ENCODE data around the gene FAM210B.
"Not testable (repeated sequence)": the region's sequence is repeated elsewhere in the genome, so short reads cannot be mapped to it uniquely, and the experiment has no call there.

Gene FAM210B, protein sequence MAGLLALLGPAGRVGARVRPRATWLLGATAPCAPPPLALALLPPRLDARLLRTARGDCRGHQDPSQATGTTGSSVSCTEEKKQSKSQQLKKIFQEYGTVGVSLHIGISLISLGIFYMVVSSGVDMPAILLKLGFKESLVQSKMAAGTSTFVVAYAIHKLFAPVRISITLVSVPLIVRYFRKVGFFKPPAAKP

DNA sequence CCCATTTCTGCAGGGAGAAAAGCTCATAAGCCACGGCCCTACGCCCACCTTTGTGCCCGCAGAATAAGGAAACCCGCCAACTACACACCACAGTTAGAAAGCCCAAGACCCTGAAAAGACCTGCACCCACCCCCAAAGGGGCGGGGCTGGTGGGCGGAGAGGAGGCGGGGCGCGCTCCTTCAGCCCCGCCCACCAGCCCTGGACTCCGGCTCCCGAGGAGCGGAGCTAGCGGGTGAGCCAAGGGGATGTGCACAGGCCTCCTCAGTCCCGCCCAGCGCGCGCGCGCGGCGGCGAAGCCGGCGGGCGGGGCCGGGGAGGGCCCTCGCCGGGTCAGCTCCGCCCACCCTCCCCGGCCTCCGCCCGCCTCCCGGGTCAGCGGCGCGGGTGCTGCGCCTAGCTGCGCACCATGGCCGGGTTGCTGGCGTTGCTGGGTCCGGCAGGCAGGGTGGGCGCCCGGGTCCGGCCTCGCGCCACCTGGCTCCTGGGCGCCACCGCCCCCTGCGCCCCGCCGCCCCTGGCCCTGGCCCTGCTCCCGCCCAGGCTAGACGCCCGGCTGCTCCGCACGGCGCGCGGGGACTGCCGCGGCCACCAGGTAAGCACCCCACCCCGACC is at the start of gene FAM210B:
Gene FAM210B, plus strand, starts transcription at position 375 of the 612 bp plus-strand sequence. Its CDS starts 32 bp downstream, at position 407.
- DNase-seq = peak; percentile 25

DNA sequence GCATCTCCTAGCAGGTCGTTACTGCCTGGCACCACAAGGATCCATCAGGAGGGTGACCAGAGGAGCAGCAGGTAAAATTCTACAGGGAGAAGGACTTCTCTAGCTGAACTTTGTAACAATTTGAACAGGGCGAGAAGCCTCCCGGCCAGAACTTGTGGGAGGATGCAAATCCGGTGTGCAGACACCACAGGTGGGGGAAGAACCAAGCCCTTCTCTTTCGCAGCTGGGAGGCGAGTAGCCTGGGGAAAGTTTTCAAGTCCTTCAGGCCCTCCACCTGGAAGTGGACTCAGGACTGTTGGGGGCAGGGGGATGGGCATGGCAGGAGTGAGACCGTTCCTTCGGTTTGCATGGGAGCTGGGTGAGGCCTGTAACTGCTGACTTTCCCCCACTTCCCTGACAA is 42.7 kb upstream of the FAM210B start:
- no peak for DNase-seq

DNA sequence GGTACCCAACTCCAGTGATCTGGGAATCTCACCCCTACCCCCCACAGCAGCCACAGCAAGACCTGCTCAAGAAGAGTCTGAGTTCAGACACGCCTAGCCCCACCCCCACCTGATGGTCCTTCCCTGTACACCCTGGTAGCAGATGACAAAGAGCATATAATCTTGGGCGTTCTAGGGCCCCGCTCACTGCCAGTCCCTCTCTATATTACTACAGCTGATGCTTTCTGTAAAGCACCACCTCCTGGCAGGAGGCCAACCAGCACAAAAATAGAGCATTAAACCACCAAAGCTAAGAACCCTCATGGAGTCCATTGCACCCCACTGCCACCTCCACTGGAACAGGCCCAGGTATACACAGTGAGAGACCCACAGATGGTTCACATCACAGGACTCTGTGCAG is 42.3 kb upstream of the FAM210B start:
- DNase-seq = no peak

DNA sequence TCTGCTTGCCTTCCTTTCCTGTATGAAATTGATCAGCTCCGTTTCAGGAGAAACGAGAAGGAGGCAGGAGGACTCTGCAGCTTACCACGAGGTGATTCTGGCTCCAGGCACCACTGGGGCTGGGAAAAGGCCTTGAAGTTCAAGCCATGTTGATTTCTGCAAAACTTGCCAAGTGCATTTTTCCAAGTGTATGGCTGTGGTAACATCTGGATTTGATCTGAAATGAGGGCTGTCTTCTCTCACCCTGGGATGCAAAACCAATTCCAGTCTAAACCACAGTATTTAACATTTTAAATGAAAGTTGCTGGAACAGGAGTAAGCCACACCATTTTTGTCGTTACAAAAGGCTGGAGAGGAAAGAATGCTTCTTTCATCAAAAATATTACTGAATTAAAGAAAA is 36.1 kb upstream of the FAM210B start:
- no peak for DNase-seq

DNA sequence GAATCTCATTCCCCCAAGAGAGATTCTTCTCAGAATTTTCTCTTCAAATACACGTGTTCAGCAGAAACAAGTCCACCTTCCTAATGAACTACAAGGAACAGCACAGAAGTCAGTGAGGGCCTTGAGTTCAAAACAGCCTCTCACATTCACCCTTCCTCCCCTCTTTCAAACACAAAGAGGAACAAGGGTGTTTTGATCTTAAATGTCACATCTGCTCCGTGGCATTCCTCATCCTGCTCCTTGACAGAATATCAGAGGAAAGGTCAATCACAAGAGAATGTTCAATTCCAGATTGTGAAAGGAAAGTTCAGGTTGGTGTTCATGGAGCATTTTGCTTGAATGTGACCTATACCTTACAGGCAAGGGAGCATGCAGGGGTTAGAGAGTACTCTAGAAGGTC is 35.6 kb upstream of the FAM210B start:
- DNase-seq = no peak

DNA sequence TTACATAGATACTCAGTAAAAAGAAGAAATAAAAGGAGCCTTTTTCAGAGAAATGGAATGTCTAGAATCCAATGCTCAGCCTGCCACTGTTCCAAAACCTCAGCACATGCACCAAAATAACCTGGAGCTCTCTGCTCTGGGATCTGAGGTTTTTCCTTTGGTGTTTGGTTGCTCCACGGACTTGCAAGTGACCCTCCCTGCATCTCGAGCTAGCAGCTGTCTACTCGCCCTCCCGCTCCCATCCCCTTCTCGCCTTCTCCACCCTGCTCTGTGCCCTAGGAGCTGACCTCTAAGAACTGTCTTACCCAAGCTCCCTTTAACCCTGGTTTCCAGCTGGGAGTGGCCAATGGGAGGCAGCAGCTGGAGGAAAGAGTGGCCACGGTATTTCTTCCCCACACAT is 35.1 kb upstream of the FAM210B start:
- DNase-seq = no peak

DNA sequence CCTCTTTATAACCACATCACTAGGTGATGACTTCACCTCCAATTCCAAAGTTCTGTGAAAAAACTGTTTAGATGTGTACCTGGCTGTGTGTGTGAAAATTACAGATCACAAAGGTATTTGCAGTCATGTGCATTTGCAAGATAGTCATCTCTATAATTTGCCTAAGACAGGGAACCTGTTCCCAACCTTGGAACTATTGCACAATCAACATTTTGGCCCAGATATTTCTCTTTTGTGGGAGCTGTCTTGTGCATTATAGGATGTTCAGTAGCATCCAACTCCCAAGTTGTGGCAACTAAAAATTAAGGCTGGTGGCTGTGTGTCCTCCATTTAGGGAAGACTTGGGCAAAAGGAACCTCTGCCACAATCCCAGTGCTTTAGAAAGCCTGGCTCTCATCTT is 34.0 kb upstream of the FAM210B start:
- DNase-seq = no peak

DNA sequence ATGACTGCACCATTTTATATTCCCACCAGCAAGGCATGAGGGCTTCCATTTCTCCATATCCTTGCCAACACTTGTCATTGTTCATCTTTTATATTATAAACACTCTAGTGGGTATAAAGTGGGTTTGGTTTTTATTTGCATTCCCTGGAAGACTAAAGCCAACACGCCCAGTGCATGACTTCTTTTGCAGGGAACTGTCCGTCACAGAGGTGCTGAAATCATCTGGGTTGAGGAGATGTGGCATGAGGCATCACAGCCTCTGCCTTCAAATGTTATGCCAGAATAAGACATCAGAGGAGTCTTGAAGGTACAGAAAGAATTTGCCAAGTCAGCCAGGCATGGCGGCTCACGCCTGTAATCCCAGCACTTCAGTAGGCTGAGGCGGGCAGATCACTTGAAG is 29.9 kb upstream of the FAM210B start:
- no peak for DNase-seq

DNA sequence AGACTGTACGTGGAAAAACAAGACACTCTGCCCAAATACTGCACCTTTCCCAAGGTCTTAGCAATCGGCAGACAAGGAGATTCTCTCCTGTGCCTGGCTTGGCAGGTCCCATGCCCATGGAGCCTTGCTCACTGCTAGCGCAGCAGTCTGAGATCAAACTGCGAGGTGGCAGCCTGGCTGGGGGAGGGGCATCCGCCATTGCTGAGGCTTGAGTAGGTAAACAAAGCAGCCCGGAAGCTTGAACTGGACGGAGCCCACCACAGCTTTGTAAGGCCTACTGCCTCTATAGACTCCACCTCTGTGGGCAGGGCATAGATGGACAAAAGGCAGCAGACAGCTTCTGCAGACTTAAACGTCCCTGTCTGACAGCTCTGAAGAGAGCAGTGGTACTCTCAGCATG is 22.1 kb upstream of the FAM210B start:
- DNase-seq = not testable (repeated sequence)

DNA sequence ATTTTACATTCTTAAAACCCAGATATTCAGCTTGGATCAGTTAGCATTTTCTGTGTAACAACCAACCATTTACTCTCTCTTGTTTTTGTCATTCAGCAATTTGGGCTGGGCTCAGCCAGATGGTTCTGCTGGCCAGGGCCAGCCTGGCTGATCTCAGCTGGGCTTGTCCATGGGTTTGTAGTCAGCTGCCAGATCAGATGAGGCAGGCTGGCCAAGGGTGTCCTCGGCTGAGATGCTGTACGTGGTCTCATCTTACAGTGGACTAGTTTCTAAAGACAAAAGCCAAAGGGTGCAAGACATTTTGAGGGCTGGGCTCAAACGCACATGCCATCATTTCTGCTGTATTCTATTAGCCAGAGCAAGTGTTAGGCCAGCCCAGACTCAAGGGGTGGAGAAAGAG is 16.0 kb upstream of the FAM210B start:
- no peak for DNase-seq

DNA sequence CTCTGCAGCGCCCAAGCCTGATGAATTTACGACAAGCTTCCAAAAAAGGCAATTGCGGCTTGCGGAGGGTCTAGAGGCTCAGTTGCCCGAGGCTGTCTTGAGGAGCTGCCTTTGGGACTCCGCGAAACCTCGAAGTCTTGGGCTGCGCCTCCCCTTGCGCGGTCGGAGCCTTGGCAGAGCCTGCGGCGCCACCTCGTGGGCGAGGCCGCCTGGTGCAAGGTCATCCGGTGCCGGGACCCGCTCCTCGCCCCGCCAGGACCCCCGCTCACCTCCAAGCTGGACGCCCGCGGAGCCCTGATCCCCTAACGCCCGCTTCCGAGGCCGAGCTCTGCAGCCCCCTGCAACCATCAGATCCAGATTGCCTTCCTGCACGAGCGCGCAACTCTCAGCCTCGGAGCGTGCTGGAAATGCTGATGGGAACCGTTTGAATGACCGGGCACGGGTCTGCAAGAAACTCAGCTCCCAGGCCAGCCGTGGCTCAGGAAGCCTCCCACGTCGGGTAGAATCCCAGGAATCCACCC is 14.9 kb upstream of the FAM210B start:
- DNase-seq = no peak

DNA sequence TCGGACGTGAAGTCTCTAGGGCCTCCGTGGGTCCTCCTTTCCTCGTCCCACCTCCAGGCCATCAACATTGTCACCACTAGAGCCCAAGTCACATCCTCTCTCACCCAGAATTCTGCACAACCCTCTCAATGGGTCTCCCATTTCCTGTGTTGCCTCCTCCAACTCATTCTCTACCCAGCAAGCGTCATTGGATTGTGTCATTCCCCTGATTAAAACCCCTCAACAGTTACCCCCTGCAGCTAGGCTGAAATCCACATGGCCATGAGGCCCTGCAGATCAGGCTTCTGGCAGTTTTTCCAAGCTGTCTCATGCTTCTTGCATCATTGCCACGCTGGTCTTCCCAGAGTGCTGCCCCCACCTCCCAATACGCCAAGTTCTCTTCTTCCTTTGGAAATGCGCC is 12.9 kb upstream of the FAM210B start:
- no peak for DNase-seq

DNA sequence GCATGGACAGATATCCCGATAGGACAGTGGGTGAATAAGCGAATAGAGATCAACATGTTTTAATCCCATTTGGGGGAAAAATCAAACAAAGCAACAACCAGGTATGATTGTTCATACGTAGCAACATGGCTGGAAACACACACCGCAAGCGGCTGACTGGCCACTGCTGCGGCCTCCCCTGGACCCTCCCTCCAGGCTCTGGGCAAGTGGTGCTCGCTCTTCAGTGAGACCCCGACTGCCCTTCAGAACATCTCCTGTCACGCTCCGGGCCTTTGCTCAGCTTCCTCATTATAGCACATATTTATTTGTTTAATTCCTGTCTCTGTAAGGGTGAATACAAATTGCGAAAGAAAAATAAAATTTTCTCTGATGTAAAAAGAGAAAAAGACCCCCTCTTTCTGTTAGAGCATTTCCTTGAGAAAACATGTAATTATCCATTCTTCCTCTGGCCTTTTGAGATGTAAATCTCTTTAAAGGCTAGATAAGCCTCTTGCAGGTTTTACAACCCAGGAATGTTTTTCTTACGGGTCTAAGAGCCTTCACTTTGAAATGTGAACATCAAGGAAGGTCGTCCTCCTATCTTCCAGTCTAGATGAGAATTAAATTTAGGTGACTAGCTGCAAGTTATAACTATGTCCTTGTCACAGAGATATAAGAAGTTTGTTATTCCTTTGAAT is 11.0 kb upstream of the FAM210B start:
- no peak for DNase-seq

DNA sequence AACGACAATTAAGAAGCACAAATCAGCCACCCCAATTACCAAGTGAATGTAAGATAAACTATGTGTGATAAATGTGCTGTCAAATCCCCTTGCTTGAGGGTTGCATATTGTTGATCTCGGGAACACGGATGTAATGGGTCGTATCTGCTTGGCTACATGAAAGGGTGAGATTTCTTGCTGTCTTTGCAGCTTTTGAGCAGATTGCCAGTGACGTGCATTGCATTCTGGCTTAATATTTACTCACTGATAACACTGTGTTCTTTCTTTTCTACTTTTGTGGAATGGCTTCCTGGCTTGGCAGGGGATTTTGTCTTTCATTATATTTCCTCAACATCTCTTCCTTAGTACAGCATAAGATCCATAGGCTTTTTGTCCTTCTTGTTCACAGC is 10.5 kb upstream of the FAM210B start:
- no peak for DNase-seq

DNA sequence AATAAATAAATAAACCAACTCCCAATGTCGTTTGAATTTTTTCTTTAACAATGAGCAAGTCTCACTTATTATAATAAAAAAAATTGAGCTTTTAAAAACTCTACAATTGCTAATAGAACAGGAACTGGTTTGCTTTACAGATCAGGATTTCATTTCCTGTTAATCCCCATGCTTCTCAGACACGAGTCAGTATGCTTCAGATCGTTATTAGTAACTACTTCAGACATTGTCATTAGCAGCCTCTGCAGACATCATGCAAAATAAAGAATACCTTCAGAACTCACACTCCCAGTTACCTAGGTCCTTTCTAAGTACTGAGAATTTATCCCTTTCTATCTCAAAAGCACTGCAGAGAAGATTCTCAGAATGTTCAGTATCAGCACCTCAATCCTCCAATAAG is 10.0 kb upstream of the FAM210B start:
- DNase-seq = no peak

DNA sequence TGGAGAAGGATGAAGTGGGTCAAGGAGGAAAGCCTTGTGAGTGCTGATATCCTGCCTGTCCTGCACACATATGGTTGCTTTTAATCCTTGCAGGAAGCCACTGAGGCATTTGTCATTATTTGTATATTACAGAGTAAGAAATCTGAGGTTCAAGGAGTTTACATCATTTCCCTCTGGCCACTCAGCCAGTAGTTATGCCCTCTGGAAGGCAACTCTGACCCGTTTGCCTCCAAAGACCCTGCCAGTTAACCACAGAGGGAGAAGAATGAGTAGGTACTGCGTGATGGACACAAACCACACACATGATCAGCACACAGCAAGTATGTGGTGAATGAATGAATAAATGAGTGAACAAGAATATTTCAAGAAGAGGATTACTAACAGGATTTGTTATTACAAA is 7.9 kb upstream of the FAM210B start:
- DNase-seq = no peak

DNA sequence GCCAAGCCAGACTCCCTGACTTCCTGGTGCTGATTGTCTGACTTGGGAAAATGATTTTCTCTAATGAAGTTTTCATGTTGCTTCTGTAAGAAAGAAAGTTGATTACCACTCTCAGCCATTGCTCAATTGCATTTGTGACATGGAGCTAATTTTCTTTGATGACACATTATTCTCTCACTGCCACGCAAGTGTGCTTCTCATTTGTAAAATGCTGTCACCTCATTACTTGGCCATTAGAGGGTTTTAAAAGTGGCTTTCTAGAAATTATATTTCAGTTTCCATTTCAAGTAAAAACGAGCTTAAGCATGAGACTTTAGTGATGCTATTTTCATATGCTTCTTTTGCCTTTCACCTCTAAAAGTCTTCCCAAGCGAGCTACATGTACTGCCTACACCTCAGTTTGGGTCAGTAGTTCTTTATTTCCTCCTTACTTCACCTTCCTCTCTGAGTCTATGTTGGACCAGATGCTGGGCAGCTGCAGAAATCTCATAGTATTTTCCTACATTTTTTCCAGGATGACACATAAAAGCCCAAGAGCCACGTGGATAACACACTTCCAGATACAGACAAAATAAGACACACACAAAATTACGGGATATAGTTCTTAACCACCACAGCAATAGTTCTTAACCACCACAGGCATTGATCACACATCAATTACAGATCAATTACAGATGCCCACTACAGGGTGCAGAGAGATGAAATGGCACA is 6.3 kb upstream of the FAM210B start:
- no peak for DNase-seq

DNA sequence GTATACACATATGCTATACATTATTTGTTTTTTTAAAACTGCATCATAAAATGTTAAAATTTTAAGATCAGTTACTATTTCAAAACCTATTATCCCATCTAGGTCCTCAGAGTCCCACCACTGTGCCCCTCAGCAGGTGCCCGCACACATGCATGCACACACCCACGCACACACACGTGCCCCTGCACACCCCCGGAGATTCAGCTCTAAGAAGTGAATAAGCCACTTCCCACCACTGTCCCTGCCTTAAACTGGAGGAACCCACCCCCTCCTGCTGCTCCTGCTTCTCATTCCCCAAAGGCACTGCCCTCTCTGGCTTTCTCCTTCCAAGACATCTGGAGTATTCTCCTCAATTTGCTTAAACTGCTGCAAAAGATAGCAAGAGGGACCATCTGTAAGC is 5.4 kb upstream of the FAM210B start:
- DNase-seq = no peak

DNA sequence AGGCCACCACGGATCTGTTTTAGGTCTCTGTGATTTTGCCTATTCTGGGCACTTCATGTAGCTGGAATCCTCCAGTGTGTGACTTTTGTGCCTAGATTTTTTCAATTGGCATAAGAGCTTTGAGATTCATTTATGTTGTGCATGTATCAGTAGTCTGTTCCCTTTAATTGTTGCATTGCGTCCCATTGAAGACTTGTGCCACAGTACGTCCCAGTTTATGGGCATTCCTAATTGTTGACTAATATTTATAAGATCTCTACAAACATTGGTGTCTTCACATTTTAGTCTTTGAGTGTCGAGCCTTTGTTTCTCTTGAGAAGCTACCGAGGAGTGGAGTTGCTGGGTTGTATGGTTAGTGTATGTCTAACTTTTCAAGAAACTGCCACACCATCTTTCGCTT is 704 bp upstream of the FAM210B start:
- no peak for DNase-seq

DNA sequence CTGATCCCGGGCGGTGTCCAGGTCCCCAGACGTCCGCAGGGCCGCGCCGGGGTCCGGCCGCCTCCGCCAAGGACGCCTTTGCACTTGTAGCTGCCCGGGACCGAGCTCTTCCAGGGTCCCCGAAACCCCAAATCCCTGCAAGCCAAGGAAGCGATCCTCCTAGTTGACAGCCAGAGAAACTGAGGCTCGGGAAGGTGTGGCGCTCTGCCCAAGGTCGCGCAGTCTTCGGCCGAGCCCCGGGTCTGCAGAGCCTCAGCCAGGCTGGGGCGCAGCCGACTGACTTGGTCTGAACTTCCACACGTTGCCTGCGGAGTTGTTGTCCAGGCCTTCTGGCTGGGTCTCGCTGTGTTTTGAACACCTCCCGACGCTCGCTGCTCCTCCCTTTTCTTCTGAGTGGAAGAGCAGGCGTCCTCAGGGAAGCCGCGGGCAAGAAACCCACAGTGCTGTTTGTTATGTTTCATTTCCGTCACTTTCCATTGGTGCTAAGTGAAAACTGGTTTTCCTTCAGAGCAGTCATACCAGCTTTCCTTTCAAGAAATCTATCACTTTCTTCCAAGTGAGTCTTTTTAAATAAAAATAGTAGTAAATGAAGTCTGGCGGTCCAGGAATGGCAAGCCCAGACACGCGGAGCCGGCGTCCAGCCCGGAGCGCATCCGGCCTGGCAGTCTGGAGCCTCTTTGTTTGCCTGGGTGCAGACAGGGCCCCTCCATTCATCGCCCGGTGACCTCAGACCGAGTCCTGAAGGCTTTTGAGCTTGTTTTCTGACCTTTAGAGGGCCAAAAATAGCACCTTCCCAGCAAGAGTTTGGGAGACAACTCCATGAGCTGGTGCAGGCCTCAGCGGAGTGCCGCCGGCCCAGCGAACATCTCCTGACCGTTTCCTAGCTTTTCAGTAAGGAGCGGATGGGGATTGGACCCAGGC is 698 bp downstream of the FAM210B start:
- no peak for DNase-seq

DNA sequence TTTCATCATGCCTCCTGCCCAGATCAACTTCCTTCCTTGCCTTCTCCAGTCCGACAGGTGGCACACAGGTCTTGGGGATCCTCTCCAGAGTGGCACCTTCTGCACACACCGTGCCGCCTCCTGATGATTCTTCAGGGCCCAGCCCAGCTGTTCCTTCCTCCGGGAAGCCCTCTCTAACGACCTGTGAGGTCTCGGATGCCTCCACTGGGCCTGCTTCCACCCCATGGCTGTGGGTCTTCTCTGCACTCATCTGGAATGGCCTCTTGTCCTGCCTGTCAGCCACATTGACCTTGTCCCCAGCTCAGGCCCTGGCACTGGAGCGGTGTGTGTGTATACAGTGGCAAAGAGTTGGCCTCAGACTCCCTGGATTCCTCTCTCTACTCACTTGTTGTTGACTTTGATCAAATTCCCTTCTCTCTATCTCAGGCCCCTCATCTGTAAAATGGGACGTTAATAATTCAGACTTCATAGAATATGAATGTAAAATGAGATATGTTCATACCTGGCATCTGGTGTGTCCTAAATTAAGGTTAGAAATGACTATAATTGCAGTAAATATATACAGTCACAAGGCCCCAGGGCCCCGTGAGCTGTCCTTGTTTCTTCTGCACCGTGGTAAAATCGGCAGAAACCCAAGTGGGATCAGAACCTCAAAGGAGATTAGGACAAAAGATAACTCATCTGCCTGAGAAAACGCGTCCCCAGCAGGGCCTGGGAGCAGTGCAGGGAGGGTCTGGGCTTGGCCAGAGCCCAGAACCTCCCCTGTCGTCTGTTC is 1.5 kb downstream of the FAM210B start:
- no peak for DNase-seq

DNA sequence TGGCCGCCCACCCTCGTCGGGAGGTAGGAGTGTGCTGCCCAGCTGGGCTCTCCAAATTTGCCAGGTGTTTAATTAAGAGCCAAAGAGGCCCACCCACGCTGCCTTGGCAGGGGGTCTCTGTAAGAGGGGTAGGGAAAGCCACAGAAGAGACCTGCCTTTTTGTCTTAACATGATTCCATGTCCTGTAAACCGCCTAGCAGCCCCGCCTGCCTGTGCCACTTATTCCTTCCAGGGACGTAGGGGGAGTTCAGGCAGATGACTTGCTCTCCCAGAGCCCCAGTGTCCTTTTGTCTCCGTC is 2.1 kb downstream of the FAM210B start:
- DNase-seq = peak; percentile 63

All from NCI-H524 treated with DMSO at 0.1 percent for 48 hours (cell line).